Endothelial cell of umbilical vein (primary cell): ENCODE data around the gene ADCY3. TPM values are rescaled to one million over a fixed set of nuclear protein-coding genes. Genes with fewer than 3 reads are reported as not detected.

Source experiments
- BruUV-seq: library from RNA; stranded (reverse); fragments of 400-500 nt; replicated peaks from 2 replicates; lab custom pipeline; 2021; lab: Mats Ljungman, UMichigan
- CTCF ChIA-PET: fragments of 300-600, 350-600 bp; sonication (Branson Sonifier 250); formaldehyde crosslinking; loops from one replicate; lab custom pipeline; 2021; ENCODE audit warnings: antibody characterized with exemption, inconsistent platforms; lab: Charles Lee
- POLR2A ChIA-PET: fragments of 300-600, 350-600 bp; sonication (Branson Sonifier 250); formaldehyde crosslinking; loops from one replicate; lab custom pipeline; 2021; ENCODE audit warnings: antibody characterized with exemption, inconsistent platforms; lab: Charles Lee
- DNase-seq: peaks from one replicate; pipeline ENCODE4 v3.0.0-alpha.2; 2011; ENCODE audit warnings: low read depth, low spot score
- FAIRE-seq: peaks from 2 replicates; lab custom pipeline; 2011; peaks lifted over from hg19 to GRCh38; lab: Jason Lieb, UNC
- H2AFZ ChIP-seq: 2 replicates; pipeline ENCODE4 v1.6.0; 2012; ENCODE audit warnings: low read depth, low read length, control low read depth, inconsistent platforms
- H3K27ac ChIP-seq: 2 replicates; pipeline ENCODE4 v1.5.1; 2011; ENCODE audit warnings: low read depth, mild to moderate bottlenecking, control low read depth, low read length, moderate library complexity; ENCODE audit not compliant: insufficient read depth
- H3K27me3 ChIP-seq, 2 experiments: 2 replicates each; pipeline versions ENCODE4 v1.6.0 to v1.6.1; 2011; ENCODE audit warnings: low read length in 2 of 2, mixed read lengths in 1 of 2; ENCODE audit not compliant: control insufficient read depth in 2 of 2, insufficient read depth in 2 of 2
- H3K36me3 ChIP-seq, 2 experiments: 2 replicates in 1 of 2; 3 replicates in 1 of 2; pipeline ENCODE4 v1.5.1; 2011; ENCODE audit warnings: low read length in 2 of 2, mild to moderate bottlenecking in 1 of 2, moderate library complexity in 1 of 2; ENCODE audit not compliant: control insufficient read depth in 2 of 2, insufficient read depth in 2 of 2; ENCODE audit errors: extremely low read depth in 1 of 2
- H3K4me1 ChIP-seq: 3 replicates; pipeline ENCODE4 v1.5.1; 2011; ENCODE audit warnings: mild to moderate bottlenecking, low read length; ENCODE audit not compliant: control insufficient read depth, insufficient read depth; ENCODE audit errors: extremely low read depth
- H3K4me2 ChIP-seq: 2 replicates; pipeline ENCODE4 v1.6.1; 2011; ENCODE audit warnings: low read length, control low read depth, mixed read lengths; ENCODE audit not compliant: insufficient read depth
- H3K4me3 ChIP-seq, 3 experiments: fragments of 200-600 bp in 1 of 3; sonication (generic), shearing (Covaris generic) in 1 of 3; replicated peaks in 1 of 3; 2 replicates each; pipeline ENCODE4 v1.5.1; 2011 to 2016; ENCODE audit warnings: control low read depth in 3 of 3, low read length in 3 of 3, mild to moderate bottlenecking in 2 of 3, inconsistent platforms in 1 of 3, low read depth in 1 of 3, moderate library complexity in 1 of 3; ENCODE audit not compliant: insufficient read depth in 1 of 3
- H3K79me2 ChIP-seq: 2 replicates; pipeline ENCODE4 v1.6.0; 2012; ENCODE audit warnings: low read length, inconsistent platforms; ENCODE audit not compliant: control insufficient read depth, insufficient read depth
- H3K9ac ChIP-seq: replicated peaks from 2 replicates; pipeline ENCODE3; 2011; ENCODE audit warnings: low read length, control low read depth; ENCODE audit not compliant: insufficient read depth; ENCODE audit errors: extremely low read depth
- H3K9me1 ChIP-seq: replicated peaks from 3 replicates; pipeline ENCODE4 v1.6.0; 2011; ENCODE audit warnings: mild to moderate bottlenecking, low read length; ENCODE audit not compliant: control insufficient read depth, insufficient read depth; ENCODE audit errors: extremely low read depth
- H3K9me3 ChIP-seq: replicated peaks from 2 replicates; pipeline ENCODE4 v1.5.1; 2012; ENCODE audit warnings: low read length, inconsistent platforms; ENCODE audit not compliant: control insufficient read depth, insufficient read depth
- H4K20me1 ChIP-seq: replicated peaks from 2 replicates; pipeline ENCODE3; 2011; ENCODE audit warnings: mild to moderate bottlenecking, low read length; ENCODE audit not compliant: control insufficient read depth, insufficient read depth; ENCODE audit errors: extremely low read depth
- CTCF ChIP-seq, 2 donors: IDR thresholded peaks; 1 replicate in 1 of 2; 2 replicates in 1 of 2; pipeline ENCODE4 v1.5.1; 2011; ENCODE audit warnings: low read length in 2 of 2, mild to moderate bottlenecking in 2 of 2, moderate library complexity in 2 of 2, control low read depth in 1 of 2, inconsistent platforms in 1 of 2, low read depth in 1 of 2; ENCODE audit not compliant: insufficient read depth in 1 of 2; ENCODE audit errors: extremely low read depth in 1 of 2
- JUN ChIP-seq: IDR thresholded peaks from 2 replicates; pipeline ENCODE4 v1.6.1; 2011; ENCODE audit warnings: borderline replicate concordance, low read depth; ENCODE audit not compliant: insufficient read length, insufficient read depth
- MYC ChIP-seq: IDR thresholded peaks from one replicate; pipeline ENCODE4 v1.6.1; 2011; ENCODE audit warnings: mild to moderate bottlenecking, low read depth, low read length
- dilution Hi-C: fragments of 300-500 bp; cut with MboI; formaldehyde crosslinking; loops from one replicate; pipeline ENCODE4 v1.15.0; 2019; ENCODE audit warnings: low sequenced_read_pairs; ENCODE audit not compliant: extremely low pct_ligation_motif_present
- intact Hi-C: fragments of 100-400 bp; cut with micrococcal nuclease; formaldehyde crosslinking; loops from one replicate; pipeline ENCODE4 v1.10.0; 2022
- polyA plus RNA-seq, 4 experiments: library from polyadenylated mRNA; depleted of rRNA in 3 of 4; stranded (reverse) in 3 of 4; unstranded in 1 of 4; fragments of >200 nt; gene quantifications; 2 replicates each; pipeline versions ENCODE4 v1.2.1 to v1.2.3, GENCODE V29; 2011 to 2012; ENCODE audit warnings: missing spikeins in 1 of 4
- total RNA-seq: library from RNA; stranded (reverse); gene quantifications from 2 replicates; pipeline ENCODE4 v1.2.3, GENCODE V29; 2021

The ADCY3 gene
- total and polyA plus RNA-seq, 2 donors (not counting 3 experiments of a cell fraction or from before 2014, with no cell fraction given) = 54.0 to 61.3 TPM

GRCh38 chr2:24824966-24825882, 94.8 kb downstream of the ADCY3 start:
- H3K4me1 ChIP-seq = peaks cover 20% of the 10 kb centered on the region
- TF ChIP-seq JUN (no peak), MYC (no peak), CTCF (IDR thresholded peaks at IDR 0.05; ENCODE audit: extremely low read depth in 1 of 2, insufficient read depth in 1 of 2, low read depth in 1 of 2, low read length in 2 of 2) (peak; percentile 45 to 53)
- no peak overlapping the region for H3K4me3 ChIP-seq
- no peak overlapping the region for H3K9ac ChIP-seq
- dilution Hi-C loops (no loop called here), intact Hi-C loops (loop anchor here (1.0 to 5.0 kb wide), 3 partner anchors 8 to 147 kb away; partner anchors contain the start of gene DNAJC27)
- H3K9me1 ChIP-seq = no peaks in the 10 kb centered on the region
- DNase-seq = no peak
- H3K79me2 ChIP-seq = no peaks in the 10 kb centered on the region
- FAIRE-seq = no peak
- H2AFZ ChIP-seq = no peak overlapping the region
- H3K4me2 ChIP-seq = no peak overlapping the region
- no peaks in the 10 kb centered on the region for H3K9me3 ChIP-seq
- peak overlapping the region; percentile 58 for H3K27ac ChIP-seq
- no TSS peak for BruUV-seq
- CTCF ChIA-PET = interaction anchor here (0.9 to 6.2 kb wide), 6 partner anchors 11 to 415 kb away, joined by 3 to 198 read pairs (median 82); partner anchors contain the start of genes CENPO and PTRHD1
- POLR2A ChIA-PET = no interaction called here
- no peaks in the 10 kb centered on the region for H3K27me3 ChIP-seq
- H4K20me1 ChIP-seq = no peaks in the 10 kb centered on the region
- peaks cover 9 to 12% of the 10 kb centered on the region in 2 experiments for H3K36me3 ChIP-seq
